ENCODE measurements around the gene ATF3. TPM values are rescaled to one million over a fixed set of nuclear protein-coding genes. Genes with fewer than 3 reads are reported as not detected.

Gene ATF3
- polyA plus RNA-seq, 1 donor from 2014 or later, result 7.2 TPM

- Histone ChIP-seq H3K36me3 (ENCODE audit: insufficient read depth, low read length) (no peaks in the 10 kb centered on the region), H3K9ac (ENCODE audit: low read length) (no peak overlapping the region), H3K4me2 (ENCODE audit: low read length) (no peak overlapping the region), H3K9me2 (ENCODE audit: insufficient read depth, low read length) (no peaks in the 10 kb centered on the region), H4K20me1 (ENCODE audit: insufficient read depth) (no peaks in the 10 kb centered on the region), H3K9me3 (ENCODE audit: low read length) (no peaks in the 10 kb centered on the region), H3K27me3 (ENCODE audit: insufficient read depth, low read depth, low read length) (no peaks in the 10 kb centered on the region), H3K4me3 (ENCODE audit: low read length) (no peak overlapping the region), H3F3A (ENCODE audit: insufficient read depth, low read length, poor library complexity, severe bottlenecking) (no peaks in the 10 kb centered on the region), H3K27ac (ENCODE audit: low read length) (no peak overlapping the region), H3K79me2 (replicated peaks; ENCODE audit: insufficient read depth, low read length) (no peaks in the 10 kb centered on the region), H2AFZ (ENCODE audit: low read depth, low read length) (no peak overlapping the region)
- TF ChIP-seq POLR2AphosphoS5 (IDR thresholded peaks at IDR 0.05) (no peak), EZH2 (IDR thresholded peaks at IDR 0.05; ENCODE audit: borderline replicate concordance, insufficient read depth, low read length, poor library complexity, severe bottlenecking) (no peak), REST (IDR thresholded peaks at IDR 0.05; ENCODE audit: borderline replicate concordance) (no peak), CTCF (IDR thresholded peaks at IDR 0.05; ENCODE audit: poor library complexity, severe bottlenecking) (no peak), RAD21 (conservative IDR thresholded peaks at IDR 0.05) (no peak), EP300 (conservative IDR thresholded peaks at IDR 0.05; ENCODE audit: poor library complexity, severe bottlenecking) (no peak), SMC3 (conservative IDR thresholded peaks at IDR 0.05; ENCODE audit: poor library complexity) (no peak), MXI1 (conservative IDR thresholded peaks at IDR 0.05; ENCODE audit: poor library complexity, severe bottlenecking) (no peak), TAF1 (IDR thresholded peaks at IDR 0.05; ENCODE audit: low read depth) (no peak)
These were observed 24.3 kb upstream of the ATF3 start for GRCh38 chr1:212584092-212584886.

- Histone ChIP-seq H3K9me3 (ENCODE audit: low read length) (no peaks in the 10 kb centered on the region), H3K9ac (ENCODE audit: low read length) (no peak overlapping the region), H4K20me1 (ENCODE audit: insufficient read depth) (no peaks in the 10 kb centered on the region), H2AFZ (ENCODE audit: low read depth, low read length) (no peak overlapping the region), H3K27me3 (ENCODE audit: insufficient read depth, low read depth, low read length) (no peaks in the 10 kb centered on the region), H3K4me2 (ENCODE audit: low read length) (no peak overlapping the region), H3K9me2 (ENCODE audit: insufficient read depth, low read length) (no peaks in the 10 kb centered on the region), H3K4me3 (ENCODE audit: low read length) (no peak overlapping the region), H3K27ac (ENCODE audit: low read length) (no peak overlapping the region), H3K36me3 (ENCODE audit: insufficient read depth, low read length) (no peaks in the 10 kb centered on the region), H3F3A (ENCODE audit: insufficient read depth, low read length, poor library complexity, severe bottlenecking) (no peaks in the 10 kb centered on the region), H3K79me2 (replicated peaks; ENCODE audit: insufficient read depth, low read length) (no peaks in the 10 kb centered on the region)
- TF ChIP-seq EZH2 (IDR thresholded peaks at IDR 0.05; ENCODE audit: borderline replicate concordance, insufficient read depth, low read length, poor library complexity, severe bottlenecking) (no peak), RAD21 (conservative IDR thresholded peaks at IDR 0.05) (no peak), REST (IDR thresholded peaks at IDR 0.05; ENCODE audit: borderline replicate concordance) (no peak), MXI1 (conservative IDR thresholded peaks at IDR 0.05; ENCODE audit: poor library complexity, severe bottlenecking) (no peak), CTCF (IDR thresholded peaks at IDR 0.05; ENCODE audit: poor library complexity, severe bottlenecking) (no peak), TAF1 (IDR thresholded peaks at IDR 0.05; ENCODE audit: low read depth) (no peak), SMC3 (conservative IDR thresholded peaks at IDR 0.05; ENCODE audit: poor library complexity) (no peak), POLR2AphosphoS5 (IDR thresholded peaks at IDR 0.05) (no peak), EP300 (conservative IDR thresholded peaks at IDR 0.05; ENCODE audit: poor library complexity, severe bottlenecking) (no peak)
These were observed 23.4 kb upstream of the ATF3 start for GRCh38 chr1:212585210-212585609.
